Hematopoietic multipotent progenitor cell treated with erythropoietin and hydrocortisone succinate and interleukin-3 and kit ligand, for 4 days (in vitro differentiated cells): Measurements from ENCODE around the gene STEAP1B.
A peak's percentile ranks its signal among the peaks of the same experiment; 100 is the strongest.
"Not testable (repeated sequence)": the region's sequence is repeated elsewhere in the genome, so short reads cannot be mapped to it uniquely, and the experiment has no call there.

Experiments
- DNase-seq: peaks from one replicate; pipeline ENCODE4 v3.0.0-alpha.2; 2015

Gene STEAP1B

GRCh38 chr7:22499888-22500689, at the start of gene STEAP1B:
Gene STEAP1B, minus strand, starts transcription at chr7:22500188. Its CDS starts 5,333 bp downstream, at chr7:22494855.
- DNase-seq, result peak; percentile 92

- DNase-seq, result no peak
These were observed 49.1 kb upstream of the STEAP1B start for GRCh38 chr7:22549051-22549450.

GRCh38 chr7:22548313-22548712, 48.3 kb upstream of the STEAP1B start:
- DNase-seq, result no peak

- DNase-seq, result no peak
These were observed 46.8 kb upstream of the STEAP1B start for GRCh38 chr7:22546769-22547168.

- no peak for DNase-seq
These were observed 45.5 kb upstream of the STEAP1B start for GRCh38 chr7:22545529-22545928.

GRCh38 chr7:22544245-22544644, 44.3 kb upstream of the STEAP1B start:
- no peak for DNase-seq

- no peak for DNase-seq
These were observed 43.2 kb upstream of the STEAP1B start for GRCh38 chr7:22543169-22543568.

GRCh38 chr7:22542669-22543068, 42.7 kb upstream of the STEAP1B start:
- DNase-seq, result no peak

GRCh38 chr7:22542254-22542653, 42.3 kb upstream of the STEAP1B start:
- no peak for DNase-seq

- DNase-seq, result no peak
These were observed 41.8 kb upstream of the STEAP1B start for GRCh38 chr7:22541789-22542188.

GRCh38 chr7:22528537-22528936, 28.5 kb upstream of the STEAP1B start:
- not testable (repeated sequence) for DNase-seq

GRCh38 chr7:22524353-22524947, 24.5 kb upstream of the STEAP1B start:
- DNase-seq, result not testable (repeated sequence)

GRCh38 chr7:22523478-22524352, 23.7 kb upstream of the STEAP1B start:
- DNase-seq, result peak; percentile 43

GRCh38 chr7:22519560-22519959, 19.6 kb upstream of the STEAP1B start:
- not testable (repeated sequence) for DNase-seq

- not testable (repeated sequence) for DNase-seq
These were observed 17.0 kb upstream of the STEAP1B start for GRCh38 chr7:22516950-22517349.

GRCh38 chr7:22514963-22515362, 15.0 kb upstream of the STEAP1B start:
- DNase-seq, result not testable (repeated sequence)

- not testable (repeated sequence) for DNase-seq
These were observed 7.3 kb upstream of the STEAP1B start for GRCh38 chr7:22507320-22507719.

GRCh38 chr7:22506316-22507020, 6.5 kb upstream of the STEAP1B start:
- not testable (repeated sequence) for DNase-seq

GRCh38 chr7:22504519-22504918, 4.5 kb upstream of the STEAP1B start:
- DNase-seq, result peak; percentile 5

- not testable (repeated sequence) for DNase-seq
These were observed 2.1 kb upstream of the STEAP1B start for GRCh38 chr7:22502104-22502503.

GRCh38 chr7:22501336-22501735, 1.3 kb upstream of the STEAP1B start:
- DNase-seq, result peak; percentile 70

GRCh38 chr7:22499044-22499443, 944 bp downstream of the STEAP1B start:
- no peak for DNase-seq

GRCh38 chr7:22496912-22497311, 3.1 kb downstream of the STEAP1B start:
- DNase-seq, result not testable (repeated sequence)
